Endometrium (tissue), 2 donors: Measurements from ENCODE around the gene GDE1.

ENCODE experiments used
- FAIRE-seq: peaks from 2 replicates; lab custom pipeline; 2012; peaks lifted over from hg19 to GRCh38; lab: Jason Lieb, UNC
- donor health status: control.
- donor health status: control.

Gene GDE1

DNA sequence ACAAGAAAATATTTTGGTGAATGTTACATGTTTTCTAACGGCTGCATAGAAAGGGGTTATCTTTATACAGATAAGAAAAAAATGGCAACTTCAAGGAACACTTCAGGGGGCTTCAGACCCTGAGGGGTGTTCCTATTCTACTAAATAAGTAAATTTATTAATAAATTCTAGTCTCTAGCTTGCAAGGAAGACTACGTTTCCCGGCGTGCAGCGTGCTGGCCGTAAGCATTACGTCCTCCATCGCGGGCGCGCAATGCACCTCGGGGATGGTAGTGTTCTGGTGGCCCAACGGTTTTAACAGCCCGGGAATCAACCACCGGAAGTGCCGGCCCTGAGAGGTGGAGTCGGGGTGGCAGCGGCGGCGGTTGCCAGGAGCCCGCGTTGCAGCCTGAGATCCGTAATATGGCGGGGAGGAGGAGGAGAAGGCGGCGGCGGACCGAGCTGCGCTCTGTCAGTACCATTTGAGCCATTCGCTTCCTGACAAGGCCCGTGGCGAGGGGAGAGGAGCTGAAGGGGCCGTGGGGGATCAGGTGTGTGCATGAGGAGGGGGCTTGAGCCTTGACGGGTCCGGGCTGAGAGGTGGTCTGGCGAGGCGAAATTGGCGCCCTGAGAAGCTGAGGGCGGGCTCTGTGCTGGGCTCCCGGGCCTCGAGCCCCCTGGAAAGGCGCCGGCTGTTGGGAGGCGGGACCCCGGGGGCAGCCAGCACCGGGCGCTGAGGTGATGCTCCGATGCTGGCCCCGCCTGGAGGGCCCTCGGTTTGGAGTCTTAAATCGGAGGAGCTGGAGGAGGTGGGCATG lies 1.9 kb upstream of the GDE1 start, which contains the start of gene CCP110:
CCP110 (plus strand) TSS at position 384 of the 797 bp plus-strand sequence. CDS start 3,940 bp downstream, outside the sequence.
- FAIRE-seq: peak; percentile 91

DNA sequence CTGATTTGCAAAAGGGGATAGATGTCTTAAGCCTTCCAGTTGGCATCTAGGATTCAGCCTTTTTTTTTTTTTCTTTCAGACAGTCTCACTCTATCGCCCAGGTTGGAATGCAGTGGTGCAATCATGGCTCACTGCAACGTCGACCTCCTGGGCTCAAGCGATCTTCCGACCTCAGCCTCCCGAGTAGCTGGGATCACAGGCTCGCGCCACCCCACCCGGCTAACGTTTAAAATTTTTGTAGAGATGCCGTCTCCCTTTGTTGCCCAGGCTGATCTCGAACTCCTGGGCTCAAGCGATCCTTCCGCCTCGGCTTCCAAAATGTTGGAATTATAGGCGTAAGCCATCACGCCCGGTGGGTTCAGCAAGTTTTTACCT lies 1.3 kb upstream of the GDE1 start:
- FAIRE-seq: no peak

DNA sequence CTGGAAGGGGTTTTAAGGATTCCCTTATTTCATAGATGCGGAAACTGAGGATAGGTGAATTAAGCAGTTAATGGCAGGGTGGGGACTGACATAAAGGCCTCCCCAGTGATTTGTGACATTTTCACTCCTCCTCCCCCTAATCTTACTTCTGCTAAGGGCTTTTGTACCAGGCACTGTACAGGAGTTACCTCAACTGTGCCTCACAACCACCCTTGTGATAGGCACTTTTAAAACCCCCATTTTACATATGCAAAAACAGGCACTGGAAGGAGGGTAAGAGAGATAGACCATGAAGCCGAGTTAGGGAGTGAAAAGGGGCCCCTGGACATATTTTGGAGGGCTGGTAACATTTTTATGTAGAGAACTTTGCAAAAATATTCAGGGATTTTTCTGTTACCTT lies 862 bp upstream of the GDE1 start:
- no peak for FAIRE-seq

DNA sequence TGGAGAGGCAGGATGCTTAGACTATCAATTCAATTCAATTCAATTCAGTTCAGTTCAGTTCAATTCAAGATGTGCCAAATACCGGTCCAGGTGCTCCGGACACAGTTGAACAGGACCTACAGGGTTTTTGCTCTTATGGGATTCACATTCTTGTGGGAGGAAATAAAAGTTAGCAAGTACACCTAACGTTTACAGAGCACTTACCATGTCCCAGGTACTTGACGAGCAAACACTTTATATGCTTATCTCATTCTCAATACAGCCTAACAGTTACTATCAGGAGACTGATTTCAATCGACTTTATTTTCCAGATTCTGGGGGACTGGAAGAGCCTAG lies 467 bp upstream of the GDE1 start:
- no peak for FAIRE-seq

DNA sequence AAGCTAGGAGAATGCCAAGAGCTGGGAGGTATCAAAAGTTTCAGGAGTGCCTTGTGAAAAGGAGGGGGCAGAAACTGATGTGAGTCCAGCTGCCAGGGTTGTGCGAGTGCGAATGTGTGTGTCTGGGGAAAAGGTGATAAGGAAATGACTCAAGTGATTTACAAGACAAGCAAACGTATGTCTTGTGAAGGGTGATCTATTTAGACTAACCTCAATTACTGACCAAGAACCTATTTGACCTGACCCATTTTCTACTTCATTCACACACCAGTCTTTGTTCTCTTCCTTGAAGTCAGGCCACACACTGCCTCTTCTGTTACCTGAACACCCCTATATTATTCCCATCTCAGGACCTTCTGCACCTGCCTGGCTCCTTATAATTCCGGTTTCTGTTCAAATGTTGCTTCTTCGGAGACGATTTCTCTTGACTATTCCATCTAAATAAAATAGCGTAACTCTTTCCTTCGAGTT lies 1.0 kb downstream of the GDE1 start:
- no peak for FAIRE-seq

DNA sequence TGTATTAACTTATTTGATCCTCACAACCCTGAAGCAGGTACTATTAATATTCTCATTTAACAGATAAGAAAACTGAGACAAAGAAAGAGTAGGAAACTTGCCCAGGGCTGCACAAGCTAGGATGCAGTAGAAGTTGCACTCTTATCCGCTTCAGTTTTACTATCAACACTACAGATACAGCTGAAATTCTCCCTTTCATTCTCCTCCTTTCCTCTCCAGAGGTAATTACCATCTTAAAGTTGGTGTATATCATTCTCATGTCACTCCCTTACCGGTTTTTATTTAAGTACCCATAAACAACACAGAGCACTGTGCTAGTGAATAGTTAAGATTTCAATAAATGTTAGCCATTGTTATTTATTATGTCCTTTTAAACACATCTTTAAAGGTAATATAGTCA lies 3.5 kb downstream of the GDE1 start:
- FAIRE-seq: no peak

DNA sequence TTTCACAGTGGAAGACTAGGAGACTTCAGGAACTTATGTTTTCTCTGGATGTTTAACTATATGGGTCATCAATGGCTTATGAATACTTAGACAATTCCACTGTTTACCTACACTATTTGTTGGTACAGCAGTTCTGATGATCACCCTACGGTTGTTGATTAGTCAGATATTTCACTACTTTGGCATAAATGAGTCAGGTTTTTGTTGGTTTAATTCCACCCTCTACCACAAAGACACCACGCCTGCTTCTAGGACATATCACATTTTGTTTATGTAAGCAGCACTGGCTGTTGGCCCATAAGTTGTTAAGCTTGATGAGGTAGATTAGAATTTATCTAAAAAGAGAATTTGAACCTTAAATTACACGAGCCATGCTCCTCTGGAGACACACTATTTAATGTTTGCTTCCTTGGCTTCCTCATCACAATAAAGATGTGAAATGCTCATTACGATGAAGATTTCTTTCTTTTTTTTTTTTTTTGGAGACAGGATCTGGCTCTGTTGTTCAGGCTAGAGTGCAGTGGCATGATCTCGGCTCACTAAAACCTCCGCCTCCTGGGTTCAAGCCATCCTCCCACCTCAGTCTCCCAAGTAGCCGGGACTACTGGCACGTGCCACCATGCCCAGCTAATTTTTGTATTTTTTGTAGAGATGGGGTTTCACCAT lies 4.3 kb downstream of the GDE1 start:
- FAIRE-seq: no peak

- FAIRE-seq: no peak
These were observed 6.1 kb downstream of the GDE1 start for GRCh38 chr16:19515757-19516156.

- FAIRE-seq: peak; percentile 54
These were observed 8.4 kb downstream of the GDE1 start for GRCh38 chr16:19513377-19514053.

GRCh38 chr16:19512297-19512696 lies 9.6 kb downstream of the GDE1 start:
- FAIRE-seq: no peak

DNA sequence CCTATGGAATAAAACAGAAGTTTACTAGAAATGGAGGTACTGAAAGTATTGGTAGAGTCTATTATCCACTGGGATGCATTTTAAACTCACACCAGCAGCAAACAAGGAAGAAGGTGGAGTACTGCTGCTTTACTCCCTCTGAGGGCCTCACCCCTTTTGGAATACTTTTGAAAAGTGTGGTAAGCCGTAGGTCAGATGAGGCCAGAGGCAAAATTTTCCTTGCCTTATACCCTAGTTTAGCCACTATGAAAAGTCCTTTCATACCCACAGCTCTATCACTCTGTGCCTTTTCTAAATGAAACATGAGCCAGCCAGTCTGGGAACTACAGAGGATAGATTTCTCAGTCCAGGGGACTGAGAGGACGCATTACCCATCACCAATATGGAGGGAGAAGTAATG lies 14.0 kb downstream of the GDE1 start:
- FAIRE-seq: no peak

GRCh38 chr16:19506965-19507364 lies 14.9 kb downstream of the GDE1 start:
- FAIRE-seq: no peak

GRCh38 chr16:19505600-19506303 lies 16.1 kb downstream of the GDE1 start:
- no peak for FAIRE-seq

GRCh38 chr16:19503461-19504075 lies 18.3 kb downstream of the GDE1 start:
- no peak for FAIRE-seq

- no peak for FAIRE-seq
These were observed 19.3 kb downstream of the GDE1 start for GRCh38 chr16:19502395-19503131.

DNA sequence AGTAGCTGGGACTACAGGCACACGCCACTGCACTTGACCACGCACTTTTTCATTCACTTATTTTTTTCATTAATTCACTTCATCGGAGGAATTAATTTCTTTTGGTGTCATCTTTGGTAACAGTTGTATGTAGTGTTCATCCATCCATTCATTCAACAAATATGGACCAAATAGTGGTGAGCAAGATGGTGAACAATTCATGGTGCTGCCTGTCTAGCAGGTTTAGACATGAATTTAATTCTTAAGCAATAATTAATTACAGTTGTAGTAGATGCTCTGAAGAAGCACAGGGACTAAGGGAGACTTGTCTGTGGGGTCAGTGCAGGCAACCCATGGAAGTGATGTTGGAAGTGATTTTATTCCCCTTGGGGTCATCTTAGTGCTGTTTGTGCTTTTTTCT lies 22.4 kb downstream of the GDE1 start:
- no peak for FAIRE-seq

GRCh38 chr16:19499006-19499405 lies 22.9 kb downstream of the GDE1 start:
- FAIRE-seq: no peak

DNA sequence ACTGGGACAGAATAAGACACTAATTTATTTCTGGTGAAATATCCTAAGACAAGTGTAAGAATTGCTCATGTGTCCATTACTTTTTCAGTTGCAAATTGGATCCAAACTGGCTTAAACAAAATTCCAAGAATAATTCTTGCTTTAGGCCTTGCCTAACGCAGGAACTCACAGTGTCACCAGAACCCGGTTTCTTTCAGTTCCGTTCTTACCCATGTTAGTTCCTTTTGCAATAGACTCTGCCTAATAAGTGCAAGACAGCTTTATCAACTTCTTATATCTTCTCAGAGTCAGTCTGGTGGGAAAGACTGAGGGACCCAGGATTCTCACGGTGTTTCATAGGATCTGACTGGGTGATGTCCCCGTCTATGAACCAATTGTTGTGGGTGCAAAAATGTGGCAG lies 24.7 kb downstream of the GDE1 start:
- no peak for FAIRE-seq

- FAIRE-seq: no peak
These were observed 31.3 kb downstream of the GDE1 start for GRCh38 chr16:19490619-19491018.

GRCh38 chr16:19488213-19488640 lies 33.7 kb downstream of the GDE1 start:
- no peak for FAIRE-seq

- no peak for FAIRE-seq
These were observed 35.1 kb downstream of the GDE1 start for GRCh38 chr16:19486750-19487325.
